ENCODE measurements around the gene ID2.

The ID2 gene

DNA sequence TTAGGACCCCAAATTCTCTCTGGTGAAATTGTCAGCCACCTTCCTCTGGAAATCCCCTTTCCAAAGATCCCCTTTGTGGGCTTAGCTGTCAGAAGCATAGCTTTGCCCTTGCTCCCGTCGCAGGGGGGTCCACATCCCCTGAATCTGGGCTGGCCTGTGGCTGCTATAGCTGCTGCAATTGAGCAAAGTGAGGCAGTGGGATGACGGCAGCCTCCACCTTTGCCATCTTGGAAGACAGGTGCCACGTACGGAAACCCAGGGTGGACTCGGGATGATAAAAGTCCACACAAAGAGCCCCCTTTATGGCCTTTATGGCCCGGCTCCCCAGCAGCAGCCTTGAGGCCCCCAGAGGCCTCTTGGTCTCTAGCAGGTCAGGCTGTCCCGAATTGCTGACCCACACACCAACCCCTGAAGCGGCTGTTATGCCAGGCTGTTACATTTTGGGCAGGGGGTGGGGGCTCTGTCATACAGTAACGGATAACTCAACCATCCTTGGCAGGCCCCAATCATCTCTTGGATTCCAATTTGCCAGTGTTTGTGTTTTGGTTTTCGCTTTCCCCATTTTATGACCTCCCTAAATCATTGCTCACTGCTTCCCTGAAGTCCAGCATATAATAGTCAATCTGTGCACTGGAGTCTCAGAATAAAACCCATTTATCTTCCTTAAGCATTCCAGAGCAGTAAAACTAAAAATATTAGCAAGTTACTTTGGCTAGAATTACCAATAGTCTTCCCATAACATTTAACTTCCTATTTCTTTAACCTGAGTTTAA, 33.2 kb upstream of the ID2 start:
- DNase-seq: no peak

DNA sequence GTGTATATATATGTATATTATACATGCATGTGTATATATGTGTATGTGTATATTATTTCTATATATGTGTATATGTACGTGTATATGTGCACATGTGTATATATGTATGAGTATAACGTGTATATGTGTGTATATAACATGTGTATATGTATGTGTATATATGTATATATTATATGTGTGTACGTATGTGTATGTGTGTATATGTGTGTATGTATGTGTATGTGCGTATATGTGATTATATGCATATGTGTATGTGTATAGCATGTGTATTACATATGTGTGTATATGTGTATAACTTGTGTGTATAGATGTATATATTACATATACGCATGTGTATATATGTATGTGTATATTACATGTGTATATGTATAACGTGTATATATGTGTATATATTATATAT, 32.1 kb upstream of the ID2 start:
- no peak for DNase-seq

- DNase-seq: no peak
These were observed 31.6 kb upstream of the ID2 start for GRCh38 chr2:8650256-8650655.

- no peak for DNase-seq
These were observed 29.0 kb upstream of the ID2 start for GRCh38 chr2:8652774-8653426.

- no peak for DNase-seq
These were observed 28.4 kb upstream of the ID2 start for GRCh38 chr2:8653485-8653884.

GRCh38 chr2:8654041-8654440, 27.8 kb upstream of the ID2 start:
- DNase-seq: no peak

GRCh38 chr2:8654483-8654882, 27.4 kb upstream of the ID2 start:
- DNase-seq: no peak

DNA sequence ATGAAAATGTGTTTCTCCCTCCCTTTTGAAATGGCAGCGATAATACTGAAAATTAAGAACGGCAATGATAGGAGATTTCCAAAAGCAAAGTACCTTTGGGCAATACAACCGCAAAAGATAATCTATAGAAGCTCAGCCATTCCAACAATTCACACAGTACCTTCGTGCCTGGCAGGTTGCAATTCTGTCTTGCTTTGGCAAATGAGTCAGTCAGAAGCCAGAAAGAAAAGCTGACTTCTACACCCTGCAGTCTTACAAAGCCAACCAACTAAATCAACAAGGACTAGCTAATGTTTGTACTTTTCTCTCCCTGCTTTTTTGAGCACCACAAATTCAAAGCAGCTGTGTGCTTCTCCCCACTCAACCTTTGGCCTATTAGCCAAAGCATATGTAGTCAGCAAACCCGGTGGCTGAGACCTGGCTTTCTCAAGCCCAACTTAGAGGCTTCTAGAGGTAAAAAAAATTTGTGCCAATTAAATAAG, 25.7 kb upstream of the ID2 start:
- DNase-seq: no peak

GRCh38 chr2:8656811-8657210, 25.0 kb upstream of the ID2 start:
- no peak for DNase-seq

- no peak for DNase-seq
These were observed 24.3 kb upstream of the ID2 start for GRCh38 chr2:8657423-8658062.

GRCh38 chr2:8658064-8658862, 23.6 kb upstream of the ID2 start:
- DNase-seq: no peak

DNA sequence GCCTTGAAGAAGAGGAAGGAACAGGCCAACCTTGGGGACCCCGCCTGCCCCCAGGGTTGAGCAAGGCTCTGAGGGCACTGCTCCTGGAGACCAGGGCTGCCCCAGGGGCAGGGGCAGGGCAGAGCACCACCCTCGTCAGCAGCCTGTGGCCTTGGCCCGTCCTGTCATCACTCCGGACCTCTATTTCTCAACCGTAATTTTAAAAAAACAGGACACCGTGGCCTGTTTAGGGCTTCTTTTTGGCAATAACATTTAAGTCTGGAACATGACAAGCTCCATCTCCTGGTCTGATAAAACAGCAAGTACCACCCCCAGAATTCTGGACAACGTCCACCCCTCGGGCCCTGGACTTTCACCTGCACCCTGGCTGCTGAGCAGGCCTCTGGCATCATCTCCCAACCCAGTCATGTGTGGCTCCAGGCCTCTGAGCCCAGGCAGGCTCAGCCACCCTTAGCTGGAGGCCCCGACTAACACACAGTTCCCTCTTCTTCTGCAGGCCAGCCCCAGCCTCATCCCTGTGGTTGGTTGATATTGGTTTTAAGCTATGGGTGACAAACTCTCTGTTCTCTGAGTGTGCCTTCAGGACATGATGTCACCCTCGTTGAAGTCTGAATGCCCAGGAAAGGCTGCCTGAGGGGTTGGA, 22.6 kb upstream of the ID2 start:
- DNase-seq: no peak

DNA sequence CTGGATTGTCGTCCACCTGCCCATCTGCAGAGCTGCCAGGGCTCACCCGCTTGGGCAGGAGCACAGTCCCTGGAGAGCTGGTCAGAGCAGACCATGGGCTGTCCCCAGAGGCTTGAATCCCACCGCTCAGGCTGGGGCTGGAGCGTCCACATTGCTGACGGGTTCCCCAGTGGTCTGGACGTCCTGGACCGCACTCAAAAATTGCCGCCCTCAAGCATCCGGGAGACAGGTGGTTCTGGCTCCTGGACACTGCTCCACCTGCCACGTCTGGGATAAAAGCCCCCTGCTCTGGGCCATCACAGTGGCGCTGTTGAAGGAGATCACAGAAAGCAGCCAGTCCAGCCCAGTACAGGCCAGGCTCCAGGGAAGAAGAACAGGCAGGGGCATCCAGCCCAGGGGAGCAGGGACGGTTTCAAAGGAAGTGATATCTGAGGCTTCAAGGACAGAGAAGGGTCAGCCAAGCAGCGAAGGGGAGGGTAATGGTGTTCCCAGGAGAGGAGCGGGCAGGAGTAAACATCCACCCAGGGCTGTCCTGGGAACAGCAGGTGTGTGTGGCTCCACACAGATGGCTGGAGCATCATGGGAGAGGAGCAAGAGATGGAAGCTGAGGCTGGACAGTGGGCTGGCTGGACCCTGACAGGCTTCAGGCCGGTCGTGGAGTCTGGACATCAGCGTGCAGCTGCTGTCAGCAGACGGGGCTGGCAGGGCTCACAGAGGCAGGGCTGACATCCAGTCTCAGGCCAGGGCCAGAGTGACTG, 21.9 kb upstream of the ID2 start:
- DNase-seq: no peak

- DNase-seq: no peak
These were observed 20.6 kb upstream of the ID2 start for GRCh38 chr2:8661235-8661634.

GRCh38 chr2:8661736-8662135, 20.1 kb upstream of the ID2 start:
- no peak for DNase-seq

DNA sequence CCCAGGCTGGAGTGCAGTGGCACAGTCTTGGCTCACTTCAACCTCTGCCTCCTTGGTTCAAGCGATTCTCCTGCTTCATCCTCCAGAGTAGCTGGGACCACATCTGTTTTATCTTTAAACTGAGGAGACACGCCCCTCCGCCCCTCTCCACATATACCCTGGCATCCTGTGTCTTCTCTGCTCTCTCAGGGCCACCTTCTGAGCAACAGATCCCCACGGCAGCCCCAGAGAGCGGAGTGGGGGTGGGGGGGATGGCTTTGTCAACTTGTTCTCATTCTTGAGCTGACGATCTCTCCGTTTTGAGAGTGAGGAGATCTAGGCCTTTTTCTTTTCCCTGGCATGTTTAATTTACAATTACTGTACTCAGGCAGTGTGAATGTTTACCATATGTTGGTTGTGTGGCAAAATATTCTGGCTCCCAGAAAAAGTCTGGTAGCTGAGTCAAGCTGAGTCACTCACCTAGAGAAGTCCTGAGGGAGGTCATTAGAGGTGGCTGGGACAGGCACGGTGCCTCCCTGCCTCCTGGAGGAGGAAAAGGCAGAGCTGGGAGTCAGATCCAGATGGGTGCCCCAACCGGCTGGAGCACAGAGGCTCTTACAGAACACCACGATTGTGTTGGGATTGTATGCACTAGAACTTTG, 19.5 kb upstream of the ID2 start:
- DNase-seq: no peak

GRCh38 chr2:8663997-8664396, 17.9 kb upstream of the ID2 start:
- DNase-seq: no peak

GRCh38 chr2:8666581-8666980, 15.3 kb upstream of the ID2 start:
- DNase-seq: no peak

GRCh38 chr2:8667896-8668512, 13.9 kb upstream of the ID2 start:
- DNase-seq: no peak

- DNase-seq: no peak
These were observed 12.6 kb upstream of the ID2 start for GRCh38 chr2:8669157-8669817.

All from NCI-H446 treated with DMSO at 0.1 percent for 48 hours (cell line).